DOHH2 (cell line): ENCODE data around the gene AGBL4.

ENCODE experiments used
- EZH2phosphoT487 ChIP-seq: fragments of 200-600 bp; sonication (generic); IDR thresholded peaks from 2 replicates; pipeline ENCODE4 v1.6.1; 2017; ENCODE audit warnings: borderline replicate concordance, mild to moderate bottlenecking, antibody characterized with exemption, low read length, moderate library complexity, mixed read lengths
- TF ChIP-seq, protein P1 (sequence below): fragments of 200-600 bp; sonication (generic); IDR thresholded peaks from one replicate; pipeline ENCODE4 v1.5.1; 2014; ENCODE audit warnings: antibody characterized with exemption, mild to moderate bottlenecking, low read depth, low read length; ENCODE audit not compliant: poor library complexity, severe bottlenecking

- TF ChIP-seq, protein P1, sequence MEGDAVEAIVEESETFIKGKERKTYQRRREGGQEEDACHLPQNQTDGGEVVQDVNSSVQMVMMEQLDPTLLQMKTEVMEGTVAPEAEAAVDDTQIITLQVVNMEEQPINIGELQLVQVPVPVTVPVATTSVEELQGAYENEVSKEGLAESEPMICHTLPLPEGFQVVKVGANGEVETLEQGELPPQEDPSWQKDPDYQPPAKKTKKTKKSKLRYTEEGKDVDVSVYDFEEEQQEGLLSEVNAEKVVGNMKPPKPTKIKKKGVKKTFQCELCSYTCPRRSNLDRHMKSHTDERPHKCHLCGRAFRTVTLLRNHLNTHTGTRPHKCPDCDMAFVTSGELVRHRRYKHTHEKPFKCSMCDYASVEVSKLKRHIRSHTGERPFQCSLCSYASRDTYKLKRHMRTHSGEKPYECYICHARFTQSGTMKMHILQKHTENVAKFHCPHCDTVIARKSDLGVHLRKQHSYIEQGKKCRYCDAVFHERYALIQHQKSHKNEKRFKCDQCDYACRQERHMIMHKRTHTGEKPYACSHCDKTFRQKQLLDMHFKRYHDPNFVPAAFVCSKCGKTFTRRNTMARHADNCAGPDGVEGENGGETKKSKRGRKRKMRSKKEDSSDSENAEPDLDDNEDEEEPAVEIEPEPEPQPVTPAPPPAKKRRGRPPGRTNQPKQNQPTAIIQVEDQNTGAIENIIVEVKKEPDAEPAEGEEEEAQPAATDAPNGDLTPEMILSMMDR: no peak
- TF ChIP-seq EZH2phosphoT487: no peak
Observed at GRCh38 chr1:48552903-48553606, 1470.7 kb downstream of the AGBL4 start.
